DMS79 treated with DMSO at 0.1 percent for 48 hours (cell line): ENCODE measurements around the gene CRACR2B.
A peak's percentile ranks its signal among the peaks of the same experiment; 100 is the strongest.

Source experiments
- DNase-seq: peaks from one replicate; lab custom pipeline; 2025; lab: John Stamatoyannopoulos, UW

Gene CRACR2B

GRCh38 chr11:794766-795633 is 32.7 kb upstream of the CRACR2B start:
- DNase-seq, result no peak

- peak; percentile 43 for DNase-seq
Observed at GRCh38 chr11:795634-796564, 31.8 kb upstream of the CRACR2B start.

DNA sequence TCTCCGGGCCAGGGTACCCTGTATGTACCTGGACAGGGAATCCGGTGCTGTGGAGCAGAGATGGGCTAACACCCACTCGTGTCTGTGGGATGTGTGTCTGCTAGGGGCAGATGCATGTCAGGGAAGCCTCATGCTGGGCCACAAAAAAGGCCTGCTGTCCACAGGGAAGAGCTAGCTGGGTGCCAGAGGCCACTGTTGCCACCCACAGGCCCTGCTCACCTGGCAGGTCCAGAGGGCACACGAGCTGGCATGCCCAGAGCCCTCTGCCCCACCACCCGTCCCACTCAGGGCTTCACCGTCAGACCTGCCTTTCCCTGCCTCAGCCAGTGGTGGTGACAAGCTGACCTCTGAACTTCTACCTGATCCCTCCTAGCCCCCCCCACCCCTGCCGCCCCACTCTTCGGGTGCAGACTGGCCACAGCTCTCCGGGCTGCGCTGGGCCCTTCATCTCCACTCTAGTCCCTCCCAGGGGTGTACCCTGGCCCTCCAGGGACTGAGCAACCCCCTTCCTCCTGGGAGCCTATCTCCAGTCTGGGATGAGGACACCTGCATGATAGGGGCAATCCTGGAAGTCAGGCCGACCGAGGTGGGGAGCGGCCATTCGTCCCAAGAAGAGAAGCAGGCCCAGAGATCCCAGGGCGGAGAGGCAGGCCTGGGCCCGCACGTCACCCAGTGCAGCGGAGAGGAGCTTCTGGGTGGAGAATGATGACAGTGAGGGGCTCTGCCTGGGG is 31.0 kb upstream of the CRACR2B start:
- no peak for DNase-seq

GRCh38 chr11:797296-798092 is 30.2 kb upstream of the CRACR2B start:
- DNase-seq, result peak; percentile 50

GRCh38 chr11:798093-798713 is 29.5 kb upstream of the CRACR2B start, which contains the start of gene SLC25A22:
TSS of gene SLC25A22 (minus strand) at chr11:798281. CDS start at chr11:795006, 3,275 bp downstream.
- no peak for DNase-seq

DNA sequence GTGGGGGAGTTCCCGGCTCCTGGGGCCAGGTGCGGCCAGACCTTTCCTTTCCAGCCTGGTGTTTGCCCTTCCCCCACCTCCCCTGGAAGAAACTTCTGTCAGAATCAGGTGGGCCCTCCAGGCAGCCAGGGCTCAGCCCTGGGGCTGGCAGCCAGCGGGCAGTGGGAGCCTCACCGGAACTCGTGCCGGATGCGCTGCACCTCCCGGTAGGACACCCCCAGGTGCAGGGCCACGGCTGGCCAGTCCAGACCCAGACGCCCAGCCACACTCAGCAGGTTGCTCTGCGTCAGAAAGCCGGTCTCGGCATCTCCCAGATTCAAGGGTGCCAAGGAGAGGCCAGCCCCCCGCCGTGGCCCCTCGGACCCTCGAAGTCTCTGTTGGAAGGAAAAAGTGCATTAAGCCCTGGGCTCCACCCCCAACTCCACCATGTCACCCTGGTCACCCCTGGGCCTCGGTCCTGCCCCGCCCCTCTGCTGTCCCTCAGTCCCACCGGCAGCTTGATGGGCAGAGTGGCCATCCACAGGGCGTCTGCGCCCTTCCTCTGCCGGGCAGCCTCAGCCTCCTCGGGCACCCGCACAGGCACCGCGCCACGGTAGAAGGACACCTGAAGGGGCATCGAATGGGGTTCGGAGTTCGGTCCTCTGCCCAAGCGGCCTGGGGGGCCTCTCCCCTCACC is 27.9 kb upstream of the CRACR2B start:
- DNase-seq, result no peak

DNA sequence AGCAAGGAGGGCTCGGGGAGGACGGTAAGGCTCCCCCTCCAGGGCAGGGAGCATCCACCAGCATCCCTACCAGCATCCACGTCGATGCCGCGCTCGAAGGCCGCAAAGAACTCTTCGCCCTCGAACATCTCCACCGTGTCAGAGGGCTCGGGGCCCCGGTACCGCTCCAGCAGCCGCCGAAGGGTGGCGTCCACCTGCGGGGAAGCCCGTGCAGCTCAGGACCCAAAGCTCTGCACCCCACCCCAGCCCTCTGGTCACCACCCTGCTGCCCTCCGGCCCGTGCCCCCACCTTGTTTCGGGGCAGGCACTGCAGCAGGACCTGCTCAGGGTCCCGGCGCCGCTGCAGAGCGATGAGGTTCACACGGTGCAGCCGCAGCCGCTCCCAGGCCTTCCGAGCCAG is 27.2 kb upstream of the CRACR2B start:
- DNase-seq, result no peak

DNA sequence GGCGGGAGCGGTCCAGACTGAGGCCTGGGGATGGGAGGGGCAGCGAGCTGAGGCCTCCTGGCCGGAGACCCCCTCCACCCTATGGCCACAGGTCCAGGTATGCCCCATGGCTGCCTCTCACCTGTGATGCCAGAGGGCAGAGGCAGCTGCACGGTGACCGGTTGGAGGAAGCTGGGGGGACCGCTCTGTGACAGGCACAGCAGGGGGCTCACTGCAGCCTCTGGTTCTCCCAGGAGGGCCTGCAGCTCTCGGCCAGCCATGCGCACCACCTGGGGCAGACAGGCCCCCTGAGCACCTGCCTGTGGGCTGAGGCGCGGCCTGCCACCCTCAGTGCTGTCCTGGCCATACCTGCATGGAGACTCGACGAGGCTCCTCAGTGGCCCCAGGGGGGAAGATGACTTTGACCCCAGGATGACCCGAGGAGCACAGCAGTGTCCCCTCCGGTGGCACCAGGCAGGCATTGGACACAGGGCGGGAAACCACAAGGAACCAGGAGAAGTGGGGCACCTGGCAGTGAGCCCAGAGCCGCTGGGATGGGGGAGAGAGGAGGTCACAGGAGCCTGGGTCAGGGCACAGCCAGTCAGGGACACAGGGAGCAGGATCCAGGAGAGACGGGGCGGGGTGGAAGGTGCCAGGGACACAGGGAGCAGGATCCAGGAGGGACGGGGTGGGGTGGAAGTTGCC is 26.5 kb upstream of the CRACR2B start:
- no peak for DNase-seq

DNA sequence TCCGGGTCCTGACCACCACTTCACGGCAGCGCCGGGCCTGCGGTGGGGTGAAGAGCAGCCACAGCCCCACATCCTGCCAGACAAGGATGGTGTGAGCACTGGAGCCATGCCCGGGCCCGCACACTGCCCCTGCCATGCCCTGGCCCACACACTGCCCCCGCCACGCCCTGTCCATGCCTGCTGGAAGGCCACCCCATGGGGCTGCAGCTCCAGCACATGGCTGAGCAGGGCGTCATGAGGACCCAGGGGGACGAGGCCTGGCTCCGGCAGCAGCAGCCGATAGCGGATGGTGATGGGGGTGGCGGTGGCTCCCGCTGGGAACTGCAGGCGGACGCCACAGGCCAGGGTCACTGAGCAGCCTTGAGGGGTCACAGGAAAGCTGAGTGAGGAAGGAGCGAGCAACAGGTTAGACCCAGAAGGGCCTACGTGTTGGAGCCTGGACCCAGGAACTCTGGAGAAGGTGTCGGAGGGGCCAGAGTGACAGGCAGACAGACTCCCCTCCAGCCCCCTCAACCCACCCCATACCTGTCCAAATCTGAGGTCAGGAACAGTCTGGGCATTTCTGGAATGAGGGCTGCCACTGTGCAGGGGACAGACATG is 25.6 kb upstream of the CRACR2B start:
- no peak for DNase-seq

DNA sequence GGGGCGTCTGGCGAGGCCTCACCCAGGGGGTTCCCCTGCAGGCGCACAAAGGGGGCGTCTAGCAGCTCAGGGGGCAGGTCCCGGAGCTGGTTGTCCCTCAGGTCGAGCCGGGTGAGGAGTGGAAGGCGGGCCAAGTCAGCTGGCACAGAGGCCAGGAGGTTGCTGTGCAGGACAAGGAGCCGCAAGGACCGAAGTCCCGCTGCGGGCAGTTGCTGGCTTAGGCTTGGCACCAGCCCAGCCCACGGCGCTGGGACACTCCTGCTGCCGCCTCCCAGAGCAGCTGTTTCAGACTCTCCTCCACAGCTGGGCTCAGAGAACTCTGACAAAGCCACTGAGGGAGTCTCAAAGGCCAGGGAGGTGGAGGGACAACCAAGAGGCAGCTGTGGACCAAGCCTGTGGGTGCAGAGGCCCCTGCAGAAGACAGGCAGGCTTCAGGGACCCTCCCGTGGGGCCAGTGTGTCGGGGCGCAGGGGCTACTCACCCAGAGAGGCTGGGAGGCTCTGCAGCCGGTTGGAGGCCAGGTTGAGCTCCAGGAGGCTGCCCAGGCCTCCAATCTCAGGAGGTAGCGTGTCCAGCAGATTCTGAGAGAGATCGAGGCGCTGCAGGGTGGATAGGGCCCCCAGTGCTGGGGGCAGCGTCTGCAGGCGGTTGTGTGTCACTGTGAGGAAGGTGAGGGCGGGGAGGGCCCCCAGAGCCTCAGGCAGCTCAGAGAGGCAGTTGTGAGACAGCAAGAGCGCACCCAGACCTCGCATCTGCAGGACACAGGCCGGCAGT is 24.8 kb upstream of the CRACR2B start:
- DNase-seq, result no peak

DNA sequence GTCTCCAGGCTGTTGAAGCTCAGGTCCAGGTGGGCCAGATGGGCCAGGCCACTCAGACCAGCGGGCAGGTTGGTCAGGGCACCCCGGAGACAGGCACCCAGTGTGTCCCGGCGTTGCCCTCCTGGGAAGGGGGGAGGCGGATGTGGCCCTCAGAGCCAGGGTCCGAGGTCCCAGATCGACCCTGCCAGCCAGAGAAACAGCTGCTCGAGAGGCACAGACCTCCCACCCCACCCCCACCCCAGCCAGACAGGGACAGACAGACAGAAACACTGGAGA is 24.3 kb upstream of the CRACR2B start:
- no peak for DNase-seq

DNA sequence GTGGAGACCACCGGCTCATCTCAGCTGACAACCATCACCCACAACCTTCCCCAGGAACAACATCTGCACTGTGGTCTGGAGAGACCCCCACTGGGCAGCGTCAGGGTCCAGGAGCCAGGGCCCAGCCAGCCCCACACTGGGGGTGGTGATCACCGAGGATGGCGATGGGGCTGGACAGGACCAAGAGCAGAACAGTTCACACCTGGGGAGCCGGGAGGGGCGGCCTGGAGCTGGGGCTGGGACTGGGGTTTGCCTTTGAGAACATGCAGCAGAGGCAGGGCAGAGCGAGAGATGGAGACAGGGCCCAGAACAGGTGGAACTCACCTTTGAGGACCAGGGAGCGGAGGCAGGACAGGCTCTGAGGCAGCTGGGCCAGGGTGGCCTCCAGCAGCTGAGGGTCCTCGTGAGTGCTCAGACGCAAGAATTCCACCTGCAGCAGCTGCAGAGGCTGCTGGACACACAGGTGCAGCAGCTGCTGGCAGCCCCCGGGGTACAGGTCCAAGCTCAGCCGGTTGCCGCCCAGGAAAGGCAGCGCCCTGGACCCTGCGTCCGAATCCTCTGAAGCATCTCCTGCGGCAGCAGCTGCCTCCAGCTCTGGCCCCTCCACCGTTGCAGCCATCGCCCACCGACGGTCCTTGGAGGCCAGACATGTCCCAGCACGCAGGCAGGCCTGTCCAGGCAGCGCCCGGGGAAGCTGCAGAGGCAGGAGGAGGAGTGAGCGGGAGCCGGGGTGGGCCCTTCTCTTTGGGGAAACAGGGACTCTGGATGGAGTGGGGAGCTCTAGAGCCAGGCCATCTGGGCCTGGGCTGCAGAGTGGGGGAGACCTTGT is 23.7 kb upstream of the CRACR2B start:
- peak; percentile 41 for DNase-seq

DNA sequence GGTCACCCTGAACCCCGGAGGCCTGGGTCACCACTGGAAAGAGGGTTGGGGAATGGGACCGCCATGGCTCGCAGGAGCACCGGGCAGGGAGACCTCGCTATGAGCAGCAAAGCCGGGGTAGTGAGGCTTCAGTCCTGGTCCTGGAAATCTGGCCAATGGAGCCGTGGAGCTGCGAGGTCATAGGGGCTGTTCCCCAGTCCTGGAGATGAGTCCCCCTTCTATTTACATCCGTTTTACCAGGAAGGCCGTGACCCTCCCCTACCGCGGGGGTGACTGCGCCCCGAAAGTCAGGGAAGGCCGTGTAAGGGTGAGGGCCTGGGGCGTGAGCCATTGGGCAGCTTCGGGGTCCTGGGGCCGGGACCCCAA is 23.1 kb upstream of the CRACR2B start:
- no peak for DNase-seq

DNA sequence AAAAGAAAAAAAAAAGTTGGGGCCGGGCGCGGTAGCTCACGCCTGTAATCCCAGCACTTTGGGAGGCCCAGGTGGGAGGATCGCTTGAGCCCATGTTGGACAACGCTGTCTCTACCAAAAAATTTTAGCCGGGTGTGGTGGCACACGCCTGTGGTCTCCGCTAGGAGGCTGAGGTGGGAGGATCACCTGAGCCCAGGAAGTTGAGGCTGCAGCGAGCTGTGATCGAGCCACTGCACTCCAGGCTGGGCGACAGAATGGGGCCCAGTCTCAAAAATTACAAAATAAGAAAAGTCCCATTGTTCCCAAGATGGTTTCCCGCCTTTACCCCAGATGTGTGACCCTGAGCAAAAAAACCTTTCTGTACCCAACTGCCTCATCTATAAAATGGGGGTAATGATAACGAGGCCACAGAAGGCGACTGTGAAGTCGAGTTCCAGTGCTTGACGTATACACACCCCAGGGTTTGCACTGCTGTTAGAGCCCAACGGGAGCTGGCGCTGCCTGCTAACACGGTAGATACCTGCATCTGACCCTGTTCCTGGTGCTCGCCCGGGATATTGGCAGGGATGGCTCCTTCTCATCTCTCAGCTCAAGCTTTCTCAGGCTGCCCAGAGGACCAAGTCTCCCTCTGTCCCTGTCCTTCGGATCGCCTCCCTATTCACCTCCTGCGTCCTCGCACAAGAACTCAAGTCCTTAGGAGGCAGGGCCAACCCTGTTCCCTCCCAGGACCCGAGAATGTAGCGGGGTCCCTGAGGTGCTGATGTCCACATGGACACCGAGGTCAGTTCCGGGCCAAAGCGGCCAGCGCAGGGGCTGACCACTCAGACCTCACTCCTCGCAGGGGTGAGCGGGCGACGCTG is 19.1 kb upstream of the CRACR2B start:
- no peak for DNase-seq

DNA sequence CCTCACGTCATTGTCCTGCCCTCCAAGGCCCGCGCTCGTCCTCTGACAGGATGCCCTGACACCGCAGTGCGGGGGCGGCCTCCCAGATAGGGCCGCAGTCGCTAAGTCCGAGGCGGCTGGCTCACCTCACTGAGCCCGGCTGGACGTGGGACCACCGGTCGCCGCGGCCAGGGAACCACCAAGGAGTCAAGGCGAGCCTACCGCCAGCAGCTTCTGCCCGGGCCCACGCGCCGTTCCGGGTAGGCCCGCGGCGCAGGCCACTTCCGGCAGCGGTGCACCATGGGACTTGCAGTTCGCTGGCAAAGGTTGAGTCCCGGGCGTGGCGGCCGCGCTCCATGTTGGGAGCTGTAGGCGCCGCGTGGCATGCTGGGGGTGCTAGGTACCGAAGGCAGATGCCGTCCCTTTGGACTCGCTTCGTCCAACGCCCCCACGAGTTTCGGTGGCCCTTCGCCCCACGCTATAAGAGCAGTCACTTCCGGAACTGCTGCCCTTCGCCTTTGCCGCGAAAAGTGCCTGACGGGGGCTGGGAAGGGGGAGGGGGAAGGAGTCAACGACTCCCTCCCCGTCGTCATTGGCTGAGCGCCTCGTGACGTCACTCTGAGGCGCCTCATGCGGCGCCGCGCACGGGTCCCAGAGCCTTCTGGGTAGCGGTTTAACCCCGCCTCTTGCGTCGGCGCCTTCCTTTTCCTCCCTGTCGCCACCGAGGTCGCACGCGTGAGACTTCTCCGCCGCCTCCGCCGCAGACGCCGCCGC is 18.3 kb upstream of the CRACR2B start, which contains the start of gene RPLP2:
Gene RPLP2 (plus strand): TSS at position 681 of the 753 bp plus-strand sequence. CDS start 268 bp downstream, outside the sequence.
- peak; percentile 60 for DNase-seq

DNA sequence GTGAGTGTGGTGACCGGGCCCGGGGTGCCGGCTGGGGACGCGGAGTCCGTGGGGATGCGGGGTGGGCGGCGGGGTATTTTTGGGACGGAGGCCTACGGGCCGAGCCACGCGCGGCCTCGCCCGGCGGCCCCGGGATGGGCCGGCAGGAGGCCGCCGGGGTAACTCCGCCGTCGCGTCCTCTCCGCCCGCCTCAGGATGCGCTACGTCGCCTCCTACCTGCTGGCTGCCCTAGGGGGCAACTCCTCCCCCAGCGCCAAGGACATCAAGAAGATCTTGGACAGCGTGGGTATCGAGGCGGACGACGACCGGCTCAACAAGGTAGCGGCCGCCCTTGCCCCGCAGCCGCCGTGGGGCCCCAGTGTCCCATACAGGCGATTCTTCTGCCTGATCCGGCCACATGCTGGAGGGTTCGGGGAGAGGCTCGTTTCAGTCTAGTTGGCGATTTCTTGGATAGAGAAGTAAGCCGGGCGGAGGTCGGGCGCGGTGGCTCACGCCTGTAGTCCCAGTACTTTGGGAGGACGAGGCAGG is 17.6 kb upstream of the CRACR2B start:
- DNase-seq, result no peak
